ENCODE measurements around the gene CCDC60.

CCDC60 gene

GRCh38 chr12:119415714-119416113, 81.2 kb downstream of the CCDC60 start:
- no peak for DNase-seq (ENCODE audit: low spot score)
- in situ Hi-C loops (cut with MboI; ENCODE audit: low pct_unique_long_range_greater_than_20kb, low sequenced_read_pairs, unreplicated experiment), result loop anchor here (25.0 kb wide), 1 partner anchor 303 kb away; no protein-coding TSS in a partner anchor
- TF ChIP-seq CTCF (IDR thresholded peaks at IDR 0.05; ENCODE audit: extremely low read depth, insufficient read depth, missing control alignments), result no peak

- DNase-seq (ENCODE audit: low spot score), result no peak
- in situ Hi-C loops (cut with MboI; ENCODE audit: low pct_unique_long_range_greater_than_20kb, low sequenced_read_pairs, unreplicated experiment), result loop anchor here (25.0 kb wide), 1 partner anchor 305 kb away; no protein-coding TSS in a partner anchor
- no peak for TF ChIP-seq CTCF (IDR thresholded peaks at IDR 0.05; ENCODE audit: extremely low read depth, insufficient read depth, missing control alignments)
Measured at GRCh38 chr12:119417440-119417839, 82.9 kb downstream of the CCDC60 start.

- TF ChIP-seq CTCF (IDR thresholded peaks at IDR 0.05; ENCODE audit: extremely low read depth, insufficient read depth, missing control alignments), result no peak
- in situ Hi-C loops (cut with MboI; ENCODE audit: low pct_unique_long_range_greater_than_20kb, low sequenced_read_pairs, unreplicated experiment), result loop anchor here (25.0 kb wide), 1 partner anchor 307 kb away; no protein-coding TSS in a partner anchor
- no peak for DNase-seq (ENCODE audit: low spot score)
Measured at GRCh38 chr12:119419381-119419780, 84.9 kb downstream of the CCDC60 start.

- no peak for DNase-seq (ENCODE audit: low spot score)
- TF ChIP-seq CTCF (IDR thresholded peaks at IDR 0.05; ENCODE audit: extremely low read depth, insufficient read depth, missing control alignments), result no peak
- in situ Hi-C loops (cut with MboI; ENCODE audit: low pct_unique_long_range_greater_than_20kb, low sequenced_read_pairs, unreplicated experiment), result loop anchor here (25.0 kb wide), 1 partner anchor 311 kb away; no protein-coding TSS in a partner anchor
Measured at GRCh38 chr12:119423285-119423684, 88.8 kb downstream of the CCDC60 start.

- in situ Hi-C loops (cut with MboI; ENCODE audit: low pct_unique_long_range_greater_than_20kb, low sequenced_read_pairs, unreplicated experiment), result no loop called here
- no peak for TF ChIP-seq CTCF (IDR thresholded peaks at IDR 0.05; ENCODE audit: extremely low read depth, insufficient read depth, missing control alignments)
- DNase-seq (ENCODE audit: low spot score), result no peak
Measured at GRCh38 chr12:119425623-119426022, 91.1 kb downstream of the CCDC60 start.

- in situ Hi-C loops (cut with MboI; ENCODE audit: low pct_unique_long_range_greater_than_20kb, low sequenced_read_pairs, unreplicated experiment), result no loop called here
- no peak for TF ChIP-seq CTCF (IDR thresholded peaks at IDR 0.05; ENCODE audit: extremely low read depth, insufficient read depth, missing control alignments)
- DNase-seq (ENCODE audit: low spot score), result no peak
Measured at GRCh38 chr12:119431151-119431550, 96.6 kb downstream of the CCDC60 start.

- in situ Hi-C loops (cut with MboI; ENCODE audit: low pct_unique_long_range_greater_than_20kb, low sequenced_read_pairs, unreplicated experiment), result no loop called here
- no peak for TF ChIP-seq CTCF (IDR thresholded peaks at IDR 0.05; ENCODE audit: extremely low read depth, insufficient read depth, missing control alignments)
- DNase-seq (ENCODE audit: low spot score), result no peak
Measured at GRCh38 chr12:119432949-119433348, 98.4 kb downstream of the CCDC60 start.
